H1 (cell line): ENCODE results near the gene B4GALT5. TPM values are rescaled to one million over a fixed set of nuclear protein-coding genes. Genes with fewer than 3 reads are reported as not detected.

Source experiments
- NRF1 ChIP-seq: IDR thresholded peaks from 2 replicates; pipeline ENCODE4 v1.6.1; 2011; ENCODE audit warnings: mild to moderate bottlenecking, low read depth, low read length, improper control_type of control experiment
- RBBP5 ChIP-seq: IDR thresholded peaks from 2 replicates; pipeline ENCODE4 v1.7.1; 2012; ENCODE audit warnings: low read depth, mild to moderate bottlenecking, inconsistent platforms, low read length, moderate library complexity, borderline replicate concordance
- polyA plus RNA-seq, 7 experiments: library from polyadenylated mRNA; depleted of rRNA in 3 of 7; stranded (reverse) in 5 of 7; unstranded in 2 of 7; fragments of >200 nt in 5 of 7; fragments of 200-250 nt in 2 of 7; gene quantifications; 1 replicate in 5 of 7; 2 replicates in 1 of 7; 4 replicates in 1 of 7; pipeline versions ENCODE4 v1.2.1 to v1.2.3, GENCODE V29; 2011 to 2013; ENCODE audit warnings: missing spikeins in 2 of 7, mixed read lengths in 2 of 7
- total RNA-seq: library from RNA; stranded (reverse); fragmentation: NEBNext Ultra II Directional; extraction: Animal tissue kit (Norgen Biotek cat#: 25700); gene quantifications from 2 replicates; pipeline ENCODE4 v1.2.1, GENCODE V29; 2021

B4GALT5 gene
- total and polyA plus RNA-seq, 2 of the 8 experiments (the other 6 are each of a cell fraction or from before 2014, with no cell fraction given) = 46.5 to 75.4 TPM

DNA sequence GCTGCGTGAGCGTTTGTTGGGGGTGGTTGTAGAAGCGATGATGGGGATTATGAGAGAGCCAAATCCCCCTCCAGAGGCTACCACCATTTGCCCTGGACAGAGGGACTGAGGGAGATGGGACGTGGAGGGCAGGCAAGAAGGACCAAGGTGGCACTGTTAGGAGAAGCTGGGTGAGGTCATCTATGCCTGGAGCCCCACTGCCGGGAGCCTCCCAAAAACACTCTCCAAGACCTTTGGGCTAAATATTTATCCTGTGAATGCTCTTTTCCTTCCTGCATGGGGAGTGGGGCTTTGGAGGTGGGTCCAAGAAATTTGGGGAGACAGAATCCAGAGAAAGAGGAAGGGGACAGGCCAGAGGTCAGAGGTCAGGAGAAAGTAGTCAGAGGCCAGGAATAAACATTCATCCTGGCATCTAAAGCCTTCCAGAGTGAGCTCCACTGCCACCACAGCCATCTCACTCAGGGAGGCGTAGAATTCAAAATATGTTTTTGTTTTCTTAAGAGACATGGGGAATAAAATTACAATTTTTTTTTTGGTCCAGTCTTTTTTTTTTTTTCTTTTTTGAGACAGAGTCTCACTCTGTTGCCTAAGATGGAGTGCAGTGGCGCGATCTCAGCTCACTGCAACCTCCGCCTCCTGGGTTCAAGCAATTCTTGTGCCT is 128.0 kb downstream of the B4GALT5 start (continued):
- TF ChIP-seq RBBP5 (no peak), NRF1 (no peak)
- TF ChIP-seq, all 59 proteins: peak for 0
